GM21528 (cell line): Measurements from ENCODE around the gene CENPP.

Experiments
- ATAC-seq: cut with Tn5 transposase; IDR thresholded peaks from one replicate; pipeline ENCODE4 v1.9.1; 2021; ENCODE audit warnings: mild to moderate bottlenecking, moderate library complexity; ENCODE audit not compliant: unreplicated experiment, low FRiP score

The CENPP gene

DNA sequence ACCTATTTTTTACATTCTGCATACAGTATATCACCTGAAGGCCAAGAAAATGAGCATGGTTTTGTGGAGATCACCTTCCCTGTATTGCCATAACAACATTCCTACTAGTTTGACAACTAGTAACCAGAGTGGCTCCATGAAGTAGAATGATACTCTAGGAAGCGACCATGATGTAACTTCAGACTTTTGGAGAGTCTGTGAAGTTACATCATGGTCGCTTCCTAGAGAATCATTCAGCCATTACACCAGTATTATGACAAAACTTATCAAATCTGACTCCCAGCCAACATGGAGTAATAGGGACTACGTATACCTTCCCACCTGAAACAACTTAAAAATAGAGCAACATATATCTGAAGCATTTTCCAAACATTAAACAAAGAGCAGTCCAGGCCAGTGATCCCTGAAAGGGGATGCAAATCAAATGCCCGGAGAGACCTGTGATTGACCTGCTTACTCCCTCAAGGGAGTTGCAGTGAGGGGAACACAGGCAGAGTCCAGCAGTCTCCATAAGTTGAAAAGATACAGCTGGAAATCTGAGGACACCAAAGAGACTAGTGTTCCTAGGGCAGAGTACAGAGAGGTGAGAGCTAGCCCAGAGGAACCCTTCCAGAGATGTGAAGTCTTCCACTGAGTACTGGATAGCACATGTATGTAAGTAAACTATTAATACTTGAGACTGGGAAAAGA is 202.2 kb downstream of the CENPP start:
- no peak for ATAC-seq

- no peak for ATAC-seq
Observed at GRCh38 chr9:92528522-92528849, 202.7 kb downstream of the CENPP start.

GRCh38 chr9:92529124-92529523 is 203.4 kb downstream of the CENPP start:
- ATAC-seq, result no peak

DNA sequence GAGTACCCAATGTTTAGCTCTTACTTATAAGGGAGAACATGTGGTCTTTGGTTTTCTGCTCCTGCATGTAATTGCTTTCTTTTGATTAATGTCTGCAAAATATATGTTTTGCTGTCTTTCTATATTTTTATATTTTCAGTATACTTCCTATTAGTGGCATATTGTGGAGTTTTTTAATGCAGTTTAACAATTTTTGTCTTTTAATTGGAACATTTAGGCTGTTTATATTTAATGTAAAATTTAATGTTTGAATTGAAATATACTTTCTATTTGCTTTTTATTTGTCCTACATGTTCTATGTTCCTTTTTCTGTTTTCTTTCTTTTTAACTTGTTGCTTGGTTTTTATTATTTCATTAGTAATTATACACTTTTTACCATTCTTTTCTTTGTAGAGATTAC is 205.1 kb downstream of the CENPP start:
- no peak for ATAC-seq

GRCh38 chr9:92534204-92534603 is 208.5 kb downstream of the CENPP start:
- no peak for ATAC-seq

- no peak for ATAC-seq
Observed at GRCh38 chr9:92534674-92535073, 208.9 kb downstream of the CENPP start.

DNA sequence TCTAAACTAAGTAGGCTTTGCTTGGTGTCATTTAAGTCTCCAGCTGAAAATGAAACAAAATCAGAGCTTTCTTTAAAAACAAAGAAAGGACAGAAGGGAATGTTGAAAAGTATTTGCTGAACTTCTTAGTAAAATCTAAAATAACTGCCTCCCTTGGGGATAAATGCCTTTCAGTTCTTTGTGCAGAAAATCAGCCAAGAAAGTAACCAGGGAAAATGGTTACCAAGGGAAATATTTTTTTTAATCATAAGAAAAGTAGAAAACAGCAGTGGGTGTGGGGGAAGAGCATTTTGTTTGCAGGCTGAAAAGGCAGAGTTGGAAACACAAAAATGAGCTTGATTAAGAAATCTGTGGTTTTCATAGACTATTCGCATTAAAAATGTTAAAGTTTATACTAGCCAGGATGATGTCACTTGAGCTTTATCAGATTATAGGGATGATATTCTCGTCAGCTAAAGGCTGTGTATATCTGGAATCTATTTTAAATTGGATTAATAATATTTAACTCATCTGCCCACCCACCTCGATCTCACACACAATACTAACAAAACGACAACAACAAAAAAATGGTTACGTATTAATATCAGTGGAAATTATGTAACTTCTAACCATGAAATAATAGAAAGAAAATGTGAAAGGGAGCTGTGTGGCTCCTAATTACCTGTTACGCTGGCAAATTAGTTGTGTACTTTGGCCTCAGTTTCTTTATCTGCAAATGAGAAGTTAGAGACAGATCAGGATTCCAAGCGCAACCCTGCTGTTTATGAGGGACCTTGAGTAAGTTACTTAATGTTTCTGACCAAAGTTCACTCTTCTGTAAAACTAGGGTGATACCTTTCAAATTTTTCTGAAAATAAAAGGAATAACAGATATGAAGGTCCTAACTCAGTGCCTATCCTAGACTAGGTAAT is 210.4 kb downstream of the CENPP start, which contains the start of gene ECM2:
ECM2 (minus strand) TSS at position 51 of the 911 bp plus-strand sequence. CDS start 13,124 bp downstream, outside the sequence.
- no peak for ATAC-seq

DNA sequence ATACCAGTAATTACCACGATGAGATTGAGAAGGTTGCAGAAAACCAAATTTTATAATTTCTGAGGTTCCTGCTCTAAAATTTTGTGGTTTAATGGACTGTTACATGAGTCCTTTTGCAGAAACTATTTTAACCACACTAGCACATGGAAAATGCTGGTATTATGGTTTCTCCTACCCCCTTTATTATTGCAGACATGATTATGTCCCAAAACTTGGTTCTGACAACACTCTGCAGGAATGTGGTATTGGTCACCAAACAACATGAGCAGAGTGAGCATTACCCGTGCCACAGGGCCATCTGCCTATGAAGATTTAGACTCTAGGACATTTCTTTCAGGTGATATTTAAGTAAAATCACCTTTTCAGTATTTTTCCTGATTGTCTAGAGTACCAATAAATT is 212.8 kb downstream of the CENPP start:
- no peak for ATAC-seq

GRCh38 chr9:92543972-92544371 is 218.2 kb downstream of the CENPP start:
- ATAC-seq, result no peak

DNA sequence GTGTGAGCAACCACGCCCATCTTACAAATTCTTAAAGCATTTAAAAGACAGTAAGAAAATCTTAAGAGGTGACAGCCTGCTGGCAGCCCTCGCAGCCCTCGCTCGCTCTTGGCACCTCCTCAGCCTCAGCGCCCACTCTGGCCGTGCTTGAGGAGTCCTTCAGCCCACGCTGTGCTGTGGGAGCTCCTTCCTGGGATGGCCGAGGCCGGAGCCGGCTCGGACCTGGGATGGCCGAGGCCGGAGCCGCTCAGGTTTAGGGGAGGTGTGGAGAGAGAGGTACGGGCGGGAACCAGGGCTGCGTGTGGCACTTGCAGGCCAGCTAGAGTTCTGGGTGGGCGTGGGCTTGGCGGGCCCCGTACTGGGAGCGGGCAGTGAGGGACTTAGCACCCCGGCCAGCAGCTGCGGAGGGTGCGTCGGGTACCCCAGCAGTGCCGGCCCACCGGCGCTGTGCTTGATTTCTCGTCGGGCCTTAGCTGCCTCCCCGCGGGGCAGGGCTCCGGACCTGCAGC is 219.3 kb downstream of the CENPP start:
- ATAC-seq, result no peak

GRCh38 chr9:92547356-92547755 is 221.6 kb downstream of the CENPP start:
- no peak for ATAC-seq

- ATAC-seq, result no peak
Observed at GRCh38 chr9:92550765-92551164, 225.0 kb downstream of the CENPP start.

DNA sequence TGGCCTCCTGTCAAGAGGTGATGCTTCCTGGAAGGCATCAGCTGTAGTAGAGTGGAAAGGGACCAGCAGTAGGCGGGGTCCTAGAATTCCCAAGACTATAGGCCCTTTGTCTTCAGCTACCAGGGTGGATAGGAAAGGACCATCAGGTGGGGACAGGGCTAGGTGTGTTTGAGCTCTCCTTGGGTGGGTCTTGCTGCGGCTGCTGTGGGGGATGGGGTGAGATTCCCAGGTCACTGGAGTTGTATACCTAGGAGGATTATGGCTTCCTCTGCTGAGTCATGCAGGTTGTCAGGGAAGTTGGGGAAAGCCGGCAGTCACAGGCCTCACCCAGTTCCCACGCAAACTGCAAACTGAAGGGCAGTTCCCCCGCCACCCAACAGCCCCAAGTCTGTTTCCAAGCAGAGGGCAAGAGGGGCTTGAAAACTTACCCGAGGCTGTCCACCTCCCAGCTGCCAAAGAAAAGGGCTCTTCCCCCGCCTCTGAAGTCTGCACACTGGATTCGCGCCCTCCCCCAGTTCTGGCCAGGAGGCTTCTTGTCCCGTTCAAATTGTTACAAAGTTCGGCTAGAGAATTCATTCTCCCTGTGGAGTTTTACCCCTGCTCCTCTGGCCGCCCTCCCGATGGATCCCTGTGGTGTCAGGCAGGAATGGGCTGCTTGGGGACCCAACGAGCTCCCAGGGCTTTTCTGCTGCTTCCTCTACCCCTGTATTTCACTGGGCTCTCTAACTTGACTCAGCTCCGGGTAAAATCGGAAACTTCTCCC is 233.0 kb downstream of the CENPP start:
- ATAC-seq, result no peak

GRCh38 chr9:92561374-92562330 is 235.9 kb downstream of the CENPP start:
- ATAC-seq, result no peak

GRCh38 chr9:92562461-92562967 is 236.8 kb downstream of the CENPP start:
- no peak for ATAC-seq

- ATAC-seq, result no peak
Observed at GRCh38 chr9:92563116-92564100, 237.7 kb downstream of the CENPP start.

GRCh38 chr9:92564504-92564903 is 238.8 kb downstream of the CENPP start:
- no peak for ATAC-seq

GRCh38 chr9:92564982-92565381 is 239.2 kb downstream of the CENPP start:
- no peak for ATAC-seq
